NCI-H187 treated with DMSO at 0.1 percent for 48 hours (cell line): Measurements from ENCODE around the gene SLC16A9.
"Not testable (repeated sequence)": the region's sequence is repeated elsewhere in the genome, so short reads cannot be mapped to it uniquely, and the experiment has no call there.

Experiments
- DNase-seq: peaks from one replicate; lab custom pipeline; 2025; lab: John Stamatoyannopoulos, UW

SLC16A9 gene, protein sequence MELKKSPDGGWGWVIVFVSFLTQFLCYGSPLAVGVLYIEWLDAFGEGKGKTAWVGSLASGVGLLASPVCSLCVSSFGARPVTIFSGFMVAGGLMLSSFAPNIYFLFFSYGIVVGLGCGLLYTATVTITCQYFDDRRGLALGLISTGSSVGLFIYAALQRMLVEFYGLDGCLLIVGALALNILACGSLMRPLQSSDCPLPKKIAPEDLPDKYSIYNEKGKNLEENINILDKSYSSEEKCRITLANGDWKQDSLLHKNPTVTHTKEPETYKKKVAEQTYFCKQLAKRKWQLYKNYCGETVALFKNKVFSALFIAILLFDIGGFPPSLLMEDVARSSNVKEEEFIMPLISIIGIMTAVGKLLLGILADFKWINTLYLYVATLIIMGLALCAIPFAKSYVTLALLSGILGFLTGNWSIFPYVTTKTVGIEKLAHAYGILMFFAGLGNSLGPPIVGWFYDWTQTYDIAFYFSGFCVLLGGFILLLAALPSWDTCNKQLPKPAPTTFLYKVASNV

DNA sequence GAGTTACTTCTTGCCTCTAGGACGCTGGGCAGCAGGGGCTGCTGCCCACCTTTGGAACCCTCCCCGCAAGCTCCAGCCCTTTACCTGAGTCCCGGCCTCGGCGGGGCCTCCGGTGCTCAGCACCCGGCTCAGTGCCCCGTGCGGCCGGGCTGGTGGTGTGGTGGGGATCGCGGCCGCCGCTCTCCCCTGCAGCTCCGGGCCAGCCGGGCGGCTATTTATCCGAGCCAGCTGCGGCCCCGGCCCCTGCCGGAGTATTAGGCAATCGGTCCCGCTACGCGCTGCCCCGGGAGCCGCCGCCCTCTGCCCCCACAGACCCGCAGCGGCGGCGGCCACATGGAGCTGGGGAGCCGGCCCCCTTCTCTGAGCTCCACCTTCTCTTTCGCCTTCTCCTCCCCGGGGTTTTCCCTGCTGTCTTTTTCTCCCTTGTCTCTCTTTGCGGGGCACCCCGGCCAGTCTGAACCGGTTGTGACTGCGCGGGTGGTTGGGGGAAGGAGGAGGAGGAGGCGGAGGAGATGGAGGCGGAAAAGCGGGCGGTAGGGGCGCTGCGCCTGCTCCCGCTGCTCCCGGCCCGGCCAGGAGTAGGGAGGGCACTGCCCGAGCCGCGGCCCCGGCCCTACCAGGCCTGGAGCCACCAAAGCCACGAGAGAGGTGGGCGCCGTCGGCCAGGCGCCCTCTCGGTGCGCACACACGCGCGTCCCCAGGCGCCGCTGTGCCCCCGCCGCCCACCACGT, at the start of gene SLC16A9:
TSS of gene SLC16A9 (minus strand) at position 456 of the 731 bp plus-strand sequence. CDS start 25,559 bp downstream, outside the sequence.
- DNase-seq = no peak

DNA sequence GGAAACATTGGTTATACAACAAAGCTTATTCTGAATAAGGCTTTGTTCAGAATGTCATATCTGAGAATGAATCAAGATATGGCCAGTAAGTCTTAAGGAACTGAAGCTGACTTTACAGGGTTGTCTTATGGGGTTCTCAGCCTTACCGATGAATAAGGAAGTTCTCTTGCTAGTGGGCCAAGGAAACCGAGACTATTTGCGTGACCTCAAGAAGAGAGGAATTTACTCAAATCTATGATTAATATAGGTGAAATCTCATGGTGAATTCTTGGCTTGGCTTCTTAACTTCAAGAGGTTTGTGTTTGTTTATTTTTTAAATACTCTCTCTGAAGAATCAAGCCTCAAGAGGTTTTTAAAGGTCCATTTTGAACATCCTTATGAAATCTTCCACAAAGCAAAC, 48.3 kb upstream of the SLC16A9 start:
- no peak for DNase-seq

DNA sequence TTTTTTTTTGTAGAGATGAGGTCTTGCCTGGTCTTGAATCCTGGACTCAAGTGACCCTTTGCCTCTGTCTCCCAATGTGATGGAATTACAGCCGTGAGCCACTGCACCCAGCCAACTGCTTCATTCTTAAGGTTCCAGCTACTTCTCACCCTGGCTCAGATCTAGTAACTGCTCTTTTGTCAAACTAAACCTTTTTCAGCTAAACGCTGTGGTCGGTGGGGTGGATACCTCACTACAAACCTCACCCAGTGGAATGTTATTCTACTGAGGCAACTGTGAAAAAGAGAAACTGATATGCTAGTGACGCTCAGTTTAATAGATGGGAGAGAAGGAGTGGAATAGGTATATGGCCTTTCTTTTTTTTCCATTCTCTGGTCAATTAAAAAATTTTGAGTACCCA, 45.3 kb upstream of the SLC16A9 start:
- no peak for DNase-seq

DNA sequence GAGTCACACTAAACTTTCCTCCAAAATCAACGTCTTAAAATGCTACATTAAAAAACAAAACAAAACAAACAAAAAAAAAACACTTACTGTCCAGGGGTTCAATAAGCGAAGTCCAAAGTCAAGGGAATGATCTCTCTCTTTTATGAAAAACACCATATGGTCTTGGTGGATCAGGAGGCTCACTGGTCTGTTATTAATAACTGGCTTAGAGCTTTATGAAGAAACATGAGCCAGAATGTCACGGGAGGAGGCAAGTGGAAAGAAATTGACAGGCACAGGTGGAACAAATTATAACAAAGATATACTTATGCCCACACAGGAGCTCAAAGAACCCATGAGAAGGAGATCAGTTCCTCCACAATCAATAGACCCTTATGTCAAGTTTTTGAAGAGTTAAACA, 43.6 kb upstream of the SLC16A9 start, which contains the start of gene MRLN:
TSS of gene MRLN (minus strand) at position 189 of the 400 bp plus-strand sequence.
- no peak for DNase-seq

DNA sequence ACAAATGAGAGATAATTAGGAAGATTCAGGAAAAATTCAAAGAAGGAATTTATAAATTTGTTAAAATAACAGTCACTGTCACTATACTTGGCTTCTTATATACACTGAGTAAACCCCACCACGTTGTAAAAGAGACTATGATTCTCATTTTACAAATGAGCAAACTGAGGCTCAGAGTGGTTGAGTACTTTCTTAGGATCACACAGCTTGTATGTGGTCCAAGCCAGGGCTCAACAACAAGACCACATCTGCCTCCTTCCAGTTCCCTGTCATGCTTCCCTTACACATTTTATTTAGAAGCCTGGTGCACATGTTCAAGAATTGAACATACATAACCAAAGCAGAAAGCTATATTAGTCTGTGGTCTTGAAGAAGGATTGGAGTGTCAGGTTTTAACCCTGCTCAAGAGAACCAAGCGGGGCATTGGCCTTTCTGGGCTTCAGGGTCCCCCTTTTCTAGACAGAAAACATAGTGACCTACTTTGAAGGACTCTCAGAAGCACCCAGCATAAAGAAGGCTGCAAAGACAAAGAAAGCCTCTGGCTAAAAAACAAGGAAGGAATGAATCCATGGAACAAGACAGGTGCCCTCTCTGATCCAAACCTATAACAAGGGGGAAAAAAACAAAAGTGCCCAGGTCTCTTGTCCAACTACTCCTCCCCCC, 42.8 kb upstream of the SLC16A9 start:
- no peak for DNase-seq

DNA sequence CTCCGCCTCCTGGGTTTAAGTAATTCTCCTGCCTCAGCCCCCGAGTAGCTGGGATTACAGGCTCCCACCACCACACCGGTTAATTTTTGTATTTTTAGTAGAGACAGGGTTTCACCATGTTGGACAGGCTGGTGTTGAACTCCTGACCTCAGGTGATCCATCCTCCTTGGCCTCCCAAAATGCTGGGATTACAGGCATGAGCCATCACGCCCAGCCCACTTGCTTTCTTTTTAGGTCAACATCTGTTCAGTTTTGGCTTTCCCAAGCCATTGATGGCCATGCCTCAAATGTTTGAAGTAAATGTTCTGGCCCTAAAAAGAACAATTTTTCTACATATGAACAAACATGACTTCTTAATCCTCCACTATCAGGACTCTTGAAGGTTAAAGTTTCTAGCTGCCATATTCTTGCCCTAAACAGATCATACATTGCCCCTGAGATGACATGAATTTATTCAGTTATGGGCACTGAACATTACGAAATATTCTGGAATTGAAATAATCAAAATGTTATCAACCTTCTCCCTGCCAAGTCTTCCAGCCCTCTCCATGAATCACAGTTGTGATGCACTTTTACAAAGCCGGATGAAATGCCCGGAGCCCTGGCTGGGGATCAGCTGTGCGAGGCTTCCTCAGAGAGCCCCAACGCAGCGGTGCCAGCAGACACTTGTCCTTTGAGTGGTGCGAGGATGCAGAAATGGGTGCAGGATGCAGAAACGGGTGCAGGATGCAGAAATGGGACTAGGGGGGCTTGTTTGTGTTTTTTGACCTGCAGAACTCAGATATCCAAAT, 40.7 kb upstream of the SLC16A9 start:
- DNase-seq = no peak

DNA sequence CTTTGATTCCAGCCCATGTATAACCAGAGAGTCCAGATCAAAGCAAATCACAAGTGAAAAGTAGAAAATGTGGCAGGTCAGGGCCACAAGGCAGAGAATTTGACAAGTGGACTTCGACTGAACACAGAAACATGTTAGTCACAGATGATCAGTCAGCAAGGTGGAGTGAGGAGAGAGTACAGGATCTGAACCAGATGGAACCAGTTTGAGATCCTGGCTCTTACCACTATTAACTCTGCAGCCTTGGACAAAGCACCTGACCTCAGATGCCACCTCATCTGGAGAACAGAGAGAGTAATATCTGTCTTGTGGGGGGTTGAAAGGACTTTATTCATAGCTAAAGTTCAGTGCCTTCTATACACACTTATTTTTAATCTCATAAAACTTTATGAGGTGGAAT, 39.2 kb upstream of the SLC16A9 start:
- no peak for DNase-seq

DNA sequence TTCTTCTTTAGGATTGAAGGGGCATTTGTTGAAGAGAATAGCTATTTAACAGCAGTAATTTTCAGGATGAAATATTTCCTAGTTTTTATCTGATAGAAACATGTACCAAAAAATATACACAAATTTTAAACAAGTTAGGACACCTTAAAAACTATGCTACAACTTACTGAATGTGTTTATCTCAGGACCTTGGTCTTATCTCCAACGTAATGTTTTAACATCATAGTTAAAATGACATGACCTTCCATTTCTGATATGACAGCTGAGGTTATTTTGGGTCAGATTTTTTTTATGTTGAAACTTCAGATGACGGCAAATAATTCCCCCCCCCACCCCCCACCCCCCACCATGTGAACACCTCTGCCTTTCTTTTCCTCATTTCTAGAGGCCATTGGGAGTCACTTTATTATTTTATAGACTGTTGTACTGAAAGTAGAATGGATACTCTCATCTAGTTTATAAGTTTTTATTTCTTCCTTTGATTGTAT, 35.6 kb upstream of the SLC16A9 start:
- DNase-seq = no peak

DNA sequence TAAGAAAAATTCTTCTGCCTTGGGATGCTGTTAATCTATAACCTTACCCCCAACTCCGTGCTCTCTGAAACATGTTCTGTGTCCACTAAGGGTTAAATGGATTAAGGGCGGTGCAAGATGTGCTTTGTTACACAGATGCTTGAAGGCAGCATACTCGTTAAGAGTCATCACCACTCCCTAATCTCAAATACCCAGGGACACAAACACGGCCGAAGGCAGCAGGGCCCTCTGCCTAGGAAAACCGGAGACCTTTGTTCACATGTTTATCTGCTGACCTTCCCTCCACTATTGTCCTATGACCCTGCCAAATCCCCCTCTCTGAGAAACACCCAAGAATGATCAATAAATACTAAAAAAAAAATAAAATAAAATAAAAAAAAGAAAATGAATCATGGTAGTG, 35.1 kb upstream of the SLC16A9 start:
- DNase-seq = not testable (repeated sequence)

DNA sequence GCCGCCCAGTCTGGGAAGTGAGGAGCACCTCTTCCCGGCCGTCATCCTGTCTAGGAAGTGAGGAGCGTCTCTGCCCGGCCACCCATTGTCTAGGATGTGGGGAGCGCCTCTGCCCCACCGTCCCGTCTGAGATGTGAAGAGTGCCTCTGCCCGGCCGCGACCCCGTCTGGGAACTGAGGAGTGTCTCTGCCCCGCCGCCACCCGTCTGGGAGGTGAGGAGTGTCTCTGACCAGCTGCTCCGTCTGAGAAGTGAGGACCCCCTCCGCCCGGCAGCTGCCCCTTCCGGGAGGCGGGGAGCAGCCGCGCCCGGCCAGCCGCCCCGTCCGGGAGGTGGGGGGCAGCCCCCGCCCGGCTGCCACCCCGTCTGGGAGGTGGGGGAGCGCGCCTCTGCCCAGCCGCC, 34.5 kb upstream of the SLC16A9 start:
- not testable (repeated sequence) for DNase-seq

DNA sequence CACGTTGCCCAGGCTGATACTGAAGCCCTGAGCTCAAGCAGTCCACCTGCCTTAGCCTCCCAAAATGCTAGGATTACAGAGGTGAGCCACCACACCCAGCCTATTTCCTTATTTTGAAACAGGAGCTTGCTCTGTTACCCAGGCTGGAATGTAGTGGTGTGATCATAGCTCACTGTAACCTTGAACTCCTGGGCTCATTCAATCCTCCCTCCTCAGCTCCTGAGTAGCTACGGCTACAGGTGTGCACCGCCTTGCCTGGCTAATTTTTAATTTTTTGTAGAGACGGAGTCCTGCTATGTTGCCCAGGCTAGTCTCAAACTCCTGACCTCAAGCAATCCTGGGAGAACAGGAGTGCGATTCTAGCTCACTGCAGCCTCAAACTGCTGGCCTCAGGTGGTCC, 31.9 kb upstream of the SLC16A9 start:
- DNase-seq = no peak

DNA sequence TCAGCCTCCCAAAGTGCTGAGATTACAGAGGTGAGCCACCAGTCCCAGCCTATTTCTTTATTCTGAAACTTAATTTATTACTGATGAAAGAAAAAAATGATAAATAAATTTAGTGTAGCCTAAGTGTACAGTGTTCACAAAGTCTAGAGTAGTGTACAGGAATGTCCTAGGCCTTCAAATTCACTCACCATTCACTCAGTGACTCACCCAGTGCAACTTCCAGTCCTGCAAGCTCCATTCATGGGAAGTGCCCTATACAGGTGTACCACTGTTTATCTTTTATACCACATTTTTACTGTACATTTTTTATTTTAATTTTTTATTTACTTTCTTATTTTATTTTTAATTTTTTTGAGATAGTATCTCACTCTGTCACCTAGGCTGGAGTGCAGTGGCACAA, 31.4 kb upstream of the SLC16A9 start:
- no peak for DNase-seq

DNA sequence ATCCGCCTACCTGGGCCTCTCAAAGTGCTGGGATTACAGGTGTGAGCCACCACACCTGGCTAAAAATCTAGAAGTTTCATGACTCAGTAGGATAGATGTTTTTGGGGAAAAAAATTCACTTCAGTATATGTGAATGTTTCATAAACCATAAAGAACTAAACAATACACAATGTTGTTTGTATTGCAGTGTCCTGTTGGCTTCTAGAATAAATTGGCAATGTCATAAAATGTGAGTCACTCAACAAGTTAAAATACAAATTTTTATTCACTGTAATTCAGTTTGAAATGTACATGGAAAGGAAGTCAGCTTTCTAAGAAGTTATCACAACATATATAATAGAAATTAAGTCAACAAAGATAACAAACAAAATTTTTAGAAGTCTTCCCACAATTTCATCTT, 27.1 kb upstream of the SLC16A9 start:
- DNase-seq = no peak

DNA sequence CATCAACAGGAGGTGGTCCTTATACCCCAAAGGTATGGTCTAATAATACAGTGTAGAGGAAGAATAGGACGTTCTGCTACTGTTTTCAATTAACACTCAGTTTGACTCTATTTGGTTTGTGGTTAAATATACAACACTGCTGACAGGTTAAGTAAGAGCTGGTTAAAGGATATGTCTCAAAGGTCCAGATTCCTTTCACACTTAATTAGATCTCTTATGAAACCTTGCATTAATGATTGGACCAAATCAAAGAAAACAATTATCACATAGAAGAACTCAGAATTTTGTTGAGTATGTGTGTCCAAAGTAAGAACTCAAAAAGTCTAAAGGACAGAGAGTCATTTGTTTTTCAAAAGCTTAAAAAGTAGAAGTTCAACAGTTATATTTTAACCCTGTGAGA, 25.6 kb upstream of the SLC16A9 start:
- no peak for DNase-seq

DNA sequence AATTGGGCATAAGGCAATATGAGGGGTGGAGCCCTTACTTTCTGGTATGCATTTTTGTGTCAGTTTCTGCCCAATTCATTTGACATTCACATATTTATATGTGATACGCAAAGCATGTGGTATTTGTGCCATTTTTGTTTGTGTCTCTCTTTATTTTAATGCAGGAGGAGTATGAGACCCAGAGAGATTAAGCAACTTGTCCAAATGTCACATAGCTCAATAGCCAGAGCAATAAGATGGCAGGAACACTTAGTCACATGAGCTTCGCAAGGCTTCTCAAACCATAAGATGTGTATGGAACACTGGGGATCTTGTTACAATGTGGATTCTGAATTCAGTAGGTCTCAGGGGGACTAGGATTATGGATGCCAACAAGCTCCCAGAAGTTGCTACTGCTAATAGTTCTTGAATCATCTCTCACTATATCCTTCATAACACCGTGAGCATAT, 24.4 kb upstream of the SLC16A9 start:
- no peak for DNase-seq

DNA sequence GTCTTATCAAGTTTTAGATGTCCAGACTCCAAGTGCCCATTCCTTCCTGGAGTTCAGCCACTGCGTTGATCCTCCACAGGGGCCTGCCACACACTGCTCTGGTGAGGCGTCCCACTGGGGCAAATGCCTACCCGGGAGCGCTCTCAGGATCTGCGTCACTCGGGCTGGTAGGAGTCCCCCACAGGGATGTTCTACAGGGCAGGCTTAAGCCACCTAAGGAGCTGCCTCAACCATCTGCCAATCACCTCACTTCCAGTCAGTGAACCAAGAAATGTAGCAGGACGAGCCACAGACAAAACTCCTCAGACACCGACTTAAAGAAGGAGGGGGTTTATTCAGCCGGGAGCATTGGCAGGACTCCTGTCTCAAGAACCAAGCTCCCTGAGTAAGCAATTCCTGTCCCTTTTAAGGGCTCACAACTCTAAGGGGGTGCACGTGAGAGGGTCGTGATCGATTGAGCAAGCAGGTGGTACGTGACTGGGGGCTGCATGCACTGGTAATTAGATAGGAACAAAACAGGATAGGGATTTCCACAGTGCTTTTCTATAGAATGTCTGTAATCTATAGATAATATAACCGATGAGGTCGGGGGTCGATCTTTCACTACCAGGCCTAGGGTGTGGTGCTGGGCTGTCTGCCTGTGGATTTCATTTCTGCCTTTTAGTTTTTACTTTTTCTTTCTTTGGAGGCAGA, 23.8 kb upstream of the SLC16A9 start:
- not testable (repeated sequence) for DNase-seq

DNA sequence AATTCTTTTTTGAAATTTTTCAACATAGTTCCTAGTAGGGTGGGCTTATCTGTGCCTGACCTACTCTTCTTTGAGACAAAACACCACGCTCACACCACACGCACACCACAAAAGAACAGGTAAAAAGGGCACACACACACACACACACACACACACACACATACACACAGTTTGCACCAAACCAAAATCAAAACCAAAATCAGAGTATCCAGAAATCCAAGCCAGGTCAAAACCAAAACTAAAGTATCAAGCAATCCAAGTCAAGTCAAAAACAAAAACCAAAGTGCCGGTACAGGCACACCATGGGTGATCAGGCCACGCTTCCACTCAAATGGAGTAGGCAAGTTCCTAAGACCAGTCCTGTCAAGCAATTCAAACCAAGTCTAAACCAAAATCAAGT, 23.2 kb upstream of the SLC16A9 start:
- DNase-seq = not testable (repeated sequence)

DNA sequence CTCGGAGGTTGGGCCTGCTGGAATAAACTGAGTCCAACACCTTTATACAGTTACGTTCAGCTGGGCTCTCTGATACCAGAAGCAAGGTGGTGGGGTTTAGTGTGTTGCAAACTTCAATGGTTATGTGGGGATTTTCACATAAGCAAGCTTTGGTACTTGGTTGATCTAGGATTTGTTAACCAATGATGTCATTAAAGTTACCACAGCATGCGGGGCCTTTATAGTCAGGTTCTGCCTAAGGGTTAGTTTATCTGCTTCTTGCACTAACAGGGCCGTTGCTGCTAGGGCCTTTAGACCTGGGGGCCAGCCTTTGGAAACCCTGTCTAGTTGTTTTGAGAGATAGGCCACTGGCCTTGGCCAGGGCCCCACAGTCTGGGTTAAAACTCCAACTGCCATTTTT, 19.5 kb upstream of the SLC16A9 start:
- not testable (repeated sequence) for DNase-seq

DNA sequence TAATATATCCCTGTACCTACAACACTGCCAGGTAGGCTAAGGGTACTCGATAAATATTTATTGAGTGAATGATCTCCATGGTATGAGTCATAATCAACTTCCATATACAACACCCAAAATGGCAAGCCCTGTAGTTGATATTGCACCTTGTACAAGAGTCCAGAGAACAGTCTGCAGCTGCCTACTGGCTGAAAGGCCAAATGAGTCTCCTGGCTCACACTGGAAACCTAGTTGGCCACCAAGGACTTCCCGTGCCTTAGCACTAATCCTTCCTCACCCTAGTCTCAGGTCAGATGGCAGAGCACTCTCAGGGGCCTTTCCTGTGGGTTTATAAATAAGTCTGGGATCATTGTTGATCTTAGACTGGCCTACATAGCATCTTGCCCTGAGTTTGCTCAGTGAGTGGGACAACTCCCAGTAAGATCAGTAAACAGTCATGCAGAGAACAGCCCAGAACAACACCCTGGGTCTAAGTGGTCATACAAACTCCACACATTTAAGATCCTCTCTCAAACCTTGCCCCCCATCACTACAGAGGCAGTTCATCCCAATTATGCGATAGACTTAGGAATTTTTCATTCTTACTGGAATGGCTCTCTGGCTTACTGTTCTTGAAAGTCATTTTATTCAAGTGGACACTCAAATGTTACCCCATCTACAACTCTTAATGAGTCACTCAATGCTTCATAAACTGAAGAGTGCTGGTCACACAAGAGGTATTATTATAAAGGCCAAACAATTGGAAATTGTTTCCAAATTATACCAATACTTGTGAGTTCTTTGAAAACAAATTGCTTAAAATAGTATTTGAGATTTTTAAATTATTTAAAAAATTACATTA, 14.7 kb upstream of the SLC16A9 start:
- no peak for DNase-seq

DNA sequence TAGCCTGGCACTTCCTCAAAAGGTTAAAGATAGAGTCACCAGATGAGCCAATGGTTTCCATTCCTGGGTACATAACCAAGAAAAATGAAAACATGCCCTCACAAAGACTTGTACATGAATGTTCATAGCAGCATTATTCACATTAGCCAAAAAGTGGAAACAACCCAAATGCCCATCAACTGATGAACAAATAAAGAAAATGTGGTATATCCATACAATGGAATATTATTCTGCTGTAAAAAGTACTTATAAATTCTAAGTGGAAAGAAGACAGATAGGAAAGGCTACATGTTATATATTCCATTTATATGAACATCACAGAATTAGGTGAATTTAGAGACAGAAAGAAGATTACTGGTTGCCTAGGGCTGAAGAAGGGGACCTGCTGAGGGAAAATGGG, 10.7 kb upstream of the SLC16A9 start:
- no peak for DNase-seq
